Mononuclear cell (primary cell): ENCODE measurements around the gene ATG5. TPM values are rescaled to one million over a fixed set of nuclear protein-coding genes. Genes with fewer than 3 reads are reported as not detected.

Experiments used
- H3K27me3 ChIP-seq: 2 replicates; pipeline ENCODE4 v1.6.0; 2011; ENCODE audit warnings: low read length, control low read depth; ENCODE audit not compliant: insufficient read depth
- H3K4me1 ChIP-seq: 2 replicates; pipeline ENCODE4 v1.5.1; 2011; ENCODE audit warnings: mild to moderate bottlenecking, low read length, control low read depth; ENCODE audit not compliant: insufficient read depth
- H3K4me3 ChIP-seq: 2 replicates; pipeline ENCODE4 v1.5.1; 2011; ENCODE audit warnings: mild to moderate bottlenecking, low read length, moderate library complexity
- H3K9me3 ChIP-seq: 2 replicates; pipeline ENCODE4 v1.5.1; 2011; ENCODE audit warnings: low read depth, mild to moderate bottlenecking, control low read depth, low read length
- total RNA-seq: library from RNA; depleted of rRNA; stranded (reverse); fragments of >200 nt; gene quantifications from one replicate; pipeline ENCODE4 v1.2.3, GENCODE V29; 2012

ATG5 gene
- total RNA-seq, 1 donor: 62.8 TPM

DNA sequence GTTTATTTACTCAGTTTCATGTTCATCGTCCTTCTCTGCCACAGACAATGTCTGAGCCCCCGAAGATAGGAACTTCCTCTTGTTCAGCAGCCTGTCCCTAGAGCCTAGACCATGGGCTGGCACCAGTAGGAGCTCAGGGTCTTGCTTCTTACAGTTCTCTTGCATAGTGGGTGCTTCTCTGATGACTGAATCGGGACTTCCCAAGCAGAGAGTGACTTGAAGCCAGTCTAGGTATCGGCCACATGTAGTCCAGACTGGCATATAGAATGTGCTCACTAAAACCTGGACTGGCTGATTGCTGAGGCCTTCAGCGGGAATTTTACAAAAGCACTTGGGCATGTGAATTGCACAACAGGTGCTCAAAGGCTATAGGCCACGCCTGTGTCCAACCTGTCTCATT lies 187.4 kb downstream of the ATG5 start:
- no peaks in the 10 kb centered on the region for H3K9me3 ChIP-seq
- no peaks in the 10 kb centered on the region for H3K27me3 ChIP-seq
- H3K4me1 ChIP-seq: peaks cover 24% of the 10 kb centered on the region
- no peak overlapping the region for H3K4me3 ChIP-seq

DNA sequence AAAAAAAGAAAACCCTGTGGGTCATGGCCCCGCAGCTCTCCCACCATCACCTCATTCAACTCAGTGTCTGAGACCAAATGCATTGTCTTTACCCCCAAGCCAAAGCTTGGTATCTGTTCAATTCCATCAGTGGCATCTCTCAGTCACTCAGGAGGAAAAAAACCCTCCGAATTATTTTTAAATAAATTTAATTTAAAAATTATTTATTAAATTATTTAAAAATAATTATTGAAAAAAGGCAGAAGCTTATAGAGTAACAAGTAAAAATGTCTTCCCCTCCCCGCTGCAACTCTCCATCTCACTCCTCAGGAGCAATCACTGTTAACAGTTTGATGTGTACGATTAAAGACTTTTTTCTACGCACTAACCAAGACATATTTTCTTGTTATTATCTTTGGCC lies 188.7 kb downstream of the ATG5 start:
- Histone ChIP-seq H3K4me1 (peaks cover 11% of the 10 kb centered on the region), H3K27me3 (no peaks in the 10 kb centered on the region), H3K9me3 (no peaks in the 10 kb centered on the region), H3K4me3 (no peak overlapping the region)

DNA sequence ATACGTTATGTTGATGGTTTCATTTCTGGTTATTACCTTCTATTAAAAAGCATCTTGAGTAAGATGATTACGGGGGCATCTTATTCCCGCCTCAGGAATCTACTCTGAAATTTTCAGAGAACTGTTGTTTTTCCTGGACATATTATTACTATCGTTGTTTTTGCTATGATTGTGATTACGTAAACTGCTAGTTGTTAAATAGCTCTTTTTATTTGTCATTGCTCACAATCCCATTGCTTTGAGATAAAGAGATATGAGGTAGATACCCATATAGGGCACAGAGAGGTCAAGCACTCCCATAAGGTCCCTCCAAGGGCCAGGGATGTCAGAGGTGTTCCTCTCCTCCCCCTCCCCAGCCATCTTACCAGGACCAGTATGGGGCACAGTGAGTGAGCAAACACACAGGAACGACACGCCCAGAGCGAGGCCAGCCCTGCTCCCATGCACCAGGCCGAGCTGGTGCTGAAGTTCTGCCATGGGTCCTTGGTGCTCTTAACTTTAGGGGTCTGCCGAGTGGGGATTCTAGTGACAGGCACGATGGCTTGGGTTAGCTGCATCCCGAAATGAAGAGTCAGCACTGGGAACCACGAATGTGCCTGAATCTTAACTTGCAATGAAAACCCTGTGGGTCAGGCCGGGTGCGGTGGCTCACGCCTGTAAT lies 189.5 kb downstream of the ATG5 start:
- H3K9me3 ChIP-seq: no peaks in the 10 kb centered on the region
- no peak overlapping the region for H3K4me3 ChIP-seq
- H3K4me1 ChIP-seq: peaks cover 3% of the 10 kb centered on the region
- no peaks in the 10 kb centered on the region for H3K27me3 ChIP-seq

DNA sequence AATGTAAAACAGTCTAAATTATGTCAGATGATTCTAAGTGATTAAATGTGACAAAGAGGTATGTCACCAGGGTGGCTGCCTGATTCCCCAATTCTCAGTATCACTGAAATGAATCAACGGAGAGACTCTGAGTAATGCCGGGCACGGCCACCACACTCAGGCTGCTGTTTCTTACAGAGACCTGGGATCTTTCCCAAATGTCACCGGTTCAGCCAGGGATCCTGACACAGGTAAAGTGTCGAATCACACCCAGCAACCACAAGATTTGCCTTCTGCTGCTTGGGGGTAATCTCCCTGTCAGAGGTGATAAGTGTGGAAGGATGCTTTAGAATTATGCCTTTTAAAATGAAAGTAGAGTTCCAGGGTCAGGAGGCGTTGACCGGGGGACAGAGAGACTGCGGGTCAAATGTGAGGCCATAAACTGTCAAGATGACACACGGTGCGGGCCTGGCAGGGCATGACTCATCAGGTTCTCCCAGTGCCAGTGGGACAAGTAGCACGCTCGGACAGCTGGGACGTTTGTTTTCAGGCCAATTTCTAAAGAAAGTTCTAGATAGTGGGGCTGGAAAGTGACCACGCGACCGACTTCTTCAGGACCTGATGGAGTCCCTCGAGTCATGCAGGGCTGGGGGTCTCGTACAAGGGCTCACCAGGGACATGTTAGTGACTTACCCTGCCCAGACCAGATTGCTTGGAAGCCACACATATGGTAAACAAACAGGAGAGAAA lies 190.5 kb downstream of the ATG5 start:
- no peaks in the 10 kb centered on the region for H3K9me3 ChIP-seq
- H3K27me3 ChIP-seq: no peaks in the 10 kb centered on the region
- no peaks in the 10 kb centered on the region for H3K4me1 ChIP-seq
- no peak overlapping the region for H3K4me3 ChIP-seq

Other genes with a start within 250 kb of the ATG5 start
- gene PRDM1, start 239.4 kb downstream of the ATG5 start, total RNA-seq: 87.0 TPM
- 60.9 TPM for gene CRYBG1, start 35.0 kb upstream of the ATG5 start, total RNA-seq